GM23248 (cell line): ENCODE measurements around the gene ARHGAP45.

Source experiments
- EZH2 ChIP-seq: fragments of 200-600 bp; sonication (generic); IDR thresholded peaks from 2 replicates; pipeline ENCODE4 v1.6.1; 2018; ENCODE audit warnings: antibody characterized with exemption, mild to moderate bottlenecking; ENCODE audit not compliant: insufficient read depth, poor library complexity, severe bottlenecking
- EZH2phosphoT487 ChIP-seq: fragments of 200-600 bp; sonication (generic); IDR thresholded peaks from 2 replicates; pipeline ENCODE4 v1.6.1; 2018; ENCODE audit warnings: antibody characterized with exemption, moderate library complexity, mild to moderate bottlenecking, low read depth; ENCODE audit not compliant: insufficient read depth

DNA sequence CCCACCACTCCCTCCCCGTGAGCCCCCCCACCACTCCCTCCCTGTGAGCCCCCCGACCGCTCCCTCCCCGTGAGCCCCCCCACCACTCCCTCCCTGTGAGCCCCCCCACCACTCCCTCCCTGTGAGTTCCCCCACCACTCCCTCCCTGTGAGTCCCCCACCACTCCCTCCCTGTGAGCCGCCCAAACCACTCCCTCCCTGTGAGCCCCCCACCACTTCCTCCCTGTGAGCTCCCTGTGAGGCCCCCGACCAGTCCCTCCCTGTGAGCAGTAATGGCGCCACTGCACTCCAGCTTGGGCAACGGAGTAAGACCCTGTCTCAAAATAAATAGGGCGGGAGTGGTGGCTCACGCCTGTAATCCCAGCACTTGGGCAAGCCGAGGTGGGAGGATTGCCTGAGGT, 17.2 kb upstream of the ARHGAP45 start:
- TF ChIP-seq EZH2 (no peak), EZH2phosphoT487 (no peak)
